GM18951 (cell line): ENCODE data around the gene ZDHHC17.

Experiments
- POLR2A ChIP-seq: IDR thresholded peaks from 4 replicates; pipeline ENCODE4 v1.6.1; 2011; ENCODE audit warnings: mild to moderate bottlenecking; ENCODE audit not compliant: insufficient read length, insufficient read depth; ENCODE audit errors: extremely low read depth
- in situ Hi-C: fragments of 300-500 bp; cut with MboI; formaldehyde crosslinking; loops from one replicate; pipeline ENCODE4 v1.12.0; 2022; ENCODE audit warnings: low sequenced_read_pairs, mixed read lengths, inconsistent platforms; ENCODE audit not compliant: unreplicated experiment

The ZDHHC17 gene

DNA sequence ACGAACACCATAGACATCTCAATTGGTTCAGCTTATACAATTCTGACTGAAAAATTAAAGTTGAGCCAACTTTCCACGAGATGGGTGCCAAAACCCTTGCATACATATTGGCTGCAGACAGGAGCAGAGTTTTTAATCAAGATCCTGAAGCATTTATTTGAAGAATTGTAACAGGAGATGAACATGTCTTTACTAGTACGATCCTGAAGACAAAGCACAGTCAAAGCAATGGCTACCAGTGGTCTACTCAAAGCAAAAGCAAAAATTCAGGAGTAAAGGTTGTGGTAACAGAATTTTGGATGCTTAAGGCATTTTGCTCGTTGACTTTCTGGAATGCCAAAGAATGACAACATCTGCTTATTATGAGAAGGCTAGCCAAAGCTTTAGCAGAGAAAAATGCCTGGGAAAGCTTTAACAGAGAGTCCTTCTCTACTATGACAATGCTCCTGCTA is 20.7 kb downstream of the ZDHHC17 start:
- in situ Hi-C loops: loop anchor here (5.0 kb wide), 1 partner anchor 157 kb away; no protein-coding TSS in a partner anchor

DNA sequence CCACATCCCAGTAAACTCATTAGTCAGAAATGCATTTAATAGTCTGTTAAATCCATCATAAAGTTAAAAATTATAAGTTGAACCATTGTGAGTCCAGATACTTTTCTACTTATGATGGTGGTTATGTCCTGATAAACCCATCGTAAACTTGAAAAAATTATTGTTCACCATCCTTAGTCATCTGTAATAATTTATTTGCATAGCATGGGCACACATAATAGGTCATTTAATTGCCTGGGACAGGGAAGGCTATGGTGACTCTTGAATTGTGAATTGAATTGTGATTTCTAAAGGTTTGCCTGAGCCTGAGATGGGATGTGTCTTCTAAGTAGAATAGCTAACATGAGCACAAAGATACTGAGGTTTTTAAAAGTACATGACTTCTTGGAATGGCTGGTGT is 21.5 kb downstream of the ZDHHC17 start:
- no peak for TF ChIP-seq POLR2A
- in situ Hi-C loops: loop anchor here (5.0 kb wide), 1 partner anchor 158 kb away; no protein-coding TSS in a partner anchor

More for the DNA sequence above, 20.7 kb downstream of the ZDHHC17 start:
- TF ChIP-seq POLR2A: no peak

DNA sequence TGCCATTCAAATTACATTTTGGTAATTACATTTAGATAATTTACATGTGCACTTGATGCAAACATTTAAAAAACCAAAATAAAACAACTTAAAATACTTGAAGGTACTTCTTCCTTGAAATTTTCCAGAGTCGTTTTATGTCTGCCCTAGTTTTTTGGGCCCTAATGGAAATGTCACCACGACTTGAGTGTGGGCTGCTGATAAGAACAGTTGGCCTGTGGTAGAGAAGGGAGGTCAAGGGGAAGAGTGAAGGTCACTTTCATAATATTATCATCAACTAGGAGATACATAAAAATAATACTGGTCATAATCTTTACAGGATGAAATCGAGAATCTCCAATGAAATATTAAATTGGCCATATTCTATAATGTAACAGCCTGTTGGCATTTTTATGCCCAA is 23.1 kb downstream of the ZDHHC17 start:
- in situ Hi-C loops: loop anchor here (5.0 kb wide), 1 partner anchor 160 kb away; no protein-coding TSS in a partner anchor
- no peak for TF ChIP-seq POLR2A

DNA sequence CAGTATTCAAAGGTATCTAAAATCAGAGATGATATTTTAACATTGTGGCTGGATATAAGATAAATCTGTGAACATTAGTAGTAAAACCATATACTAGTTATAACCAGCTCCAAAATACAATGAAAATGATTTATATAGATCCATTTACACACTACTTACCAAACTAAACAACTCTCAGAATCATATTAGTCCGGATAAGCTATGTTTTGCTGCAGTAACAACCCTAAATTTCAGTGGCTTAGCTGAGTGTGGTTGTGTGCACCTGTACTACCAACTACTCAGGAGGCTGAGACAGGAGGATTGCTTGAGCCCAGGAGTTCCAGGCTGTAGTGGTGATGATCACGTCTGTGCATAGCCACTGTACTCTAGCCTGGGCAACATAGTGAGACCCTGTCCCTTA is 23.8 kb downstream of the ZDHHC17 start:
- in situ Hi-C loops: loop anchor here (5.0 kb wide), 1 partner anchor 160 kb away; no protein-coding TSS in a partner anchor
- no peak for TF ChIP-seq POLR2A

DNA sequence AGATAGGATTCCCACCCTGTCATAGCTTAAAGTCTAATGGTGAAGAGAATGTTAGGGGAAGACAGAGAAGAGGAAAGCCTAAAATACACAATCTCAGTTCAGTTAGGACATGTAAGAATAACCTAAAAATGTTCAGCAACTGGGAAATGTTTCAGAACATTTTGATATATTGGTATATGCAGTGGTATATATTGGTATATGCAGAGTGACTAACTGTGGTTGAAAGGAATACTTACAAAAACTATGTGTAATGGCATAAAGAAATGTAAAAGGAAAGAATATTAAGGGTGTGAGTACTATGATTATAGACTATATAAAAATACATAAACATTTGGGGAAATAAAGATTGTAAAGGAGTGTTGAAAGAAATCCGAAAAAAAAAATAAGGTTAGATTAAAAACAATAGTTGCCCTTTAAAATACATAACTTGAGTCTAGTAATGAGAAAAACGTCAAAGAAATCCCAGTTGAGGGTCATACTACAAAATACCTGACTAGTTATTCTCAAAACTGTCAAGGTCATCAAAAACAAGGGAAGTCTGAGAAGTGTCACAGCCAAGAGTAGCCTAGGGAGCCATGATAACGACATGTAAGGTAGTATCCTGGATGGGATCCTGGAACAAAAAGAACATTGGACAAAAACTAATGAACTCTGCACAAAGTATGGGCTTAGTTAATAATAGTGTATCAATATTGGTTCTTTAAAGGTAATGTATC is 25.6 kb downstream of the ZDHHC17 start:
- TF ChIP-seq POLR2A: no peak
- in situ Hi-C loops: loop anchor here (5.0 kb wide), 1 partner anchor 162 kb away; no protein-coding TSS in a partner anchor

DNA sequence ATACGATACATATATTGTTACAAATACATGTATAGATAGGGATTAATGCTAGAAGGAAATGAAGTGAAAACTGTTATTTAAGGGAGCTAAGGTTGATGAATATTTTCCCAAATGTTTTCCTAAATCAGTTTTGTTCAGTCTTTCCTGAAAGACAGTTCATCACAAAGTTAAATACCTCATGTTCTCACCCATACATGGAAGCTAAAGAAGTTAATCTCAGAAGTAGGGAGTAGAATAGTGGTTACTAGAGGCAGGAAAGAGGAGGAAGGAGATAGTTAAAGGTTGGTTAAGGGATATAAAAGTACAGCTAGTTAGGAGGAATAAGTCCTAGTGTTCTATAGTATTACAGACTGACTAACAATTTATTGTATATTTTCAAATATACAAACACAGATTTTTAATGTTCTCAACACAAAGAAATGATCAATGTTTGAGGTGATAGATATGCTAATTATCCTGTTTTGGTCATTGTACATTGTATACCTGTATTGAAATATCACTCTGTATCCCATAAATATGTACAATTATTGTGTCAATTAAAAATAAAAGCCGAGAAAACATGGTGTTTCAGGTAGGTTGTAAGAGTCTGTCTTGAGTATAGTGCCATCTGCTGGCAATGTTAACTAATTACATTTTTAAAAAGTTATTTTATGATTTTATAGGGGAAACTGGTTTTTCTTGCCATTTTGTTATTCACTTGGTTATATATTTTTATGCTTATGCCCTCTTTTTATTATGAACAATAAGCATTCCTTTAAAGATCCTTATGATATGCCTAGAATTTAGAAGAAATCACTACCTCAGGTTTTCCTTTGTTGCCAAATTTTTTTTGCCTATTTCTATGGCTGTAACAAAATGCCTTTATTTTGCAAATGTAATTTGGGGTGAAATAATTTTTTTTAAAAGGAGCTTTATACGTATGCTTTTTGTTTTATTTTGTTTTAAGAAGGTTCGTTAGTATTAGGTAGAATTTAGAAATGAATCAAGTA is 26.9 kb downstream of the ZDHHC17 start:
- no peak for TF ChIP-seq POLR2A
- in situ Hi-C loops: no loop called here

DNA sequence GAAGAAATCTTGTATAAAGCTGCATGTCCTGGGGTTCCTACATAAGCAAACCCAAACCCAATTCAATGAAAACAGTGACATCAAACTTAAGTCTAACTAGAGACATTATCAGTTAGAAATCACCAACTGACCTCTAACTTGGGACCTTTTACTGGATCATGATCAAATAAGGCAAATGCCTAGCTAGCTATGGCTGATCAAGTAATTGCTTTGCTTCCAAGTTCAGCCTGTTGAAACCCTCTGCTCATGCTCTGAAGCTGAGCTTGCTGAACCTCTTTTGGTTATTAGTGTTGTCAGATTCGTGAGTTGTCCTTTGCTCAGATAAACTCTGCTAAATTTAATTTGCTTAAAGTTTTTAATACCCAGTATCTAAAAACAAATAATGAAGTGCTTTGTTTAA is 28.9 kb downstream of the ZDHHC17 start:
- in situ Hi-C loops: no loop called here
- TF ChIP-seq POLR2A: no peak

DNA sequence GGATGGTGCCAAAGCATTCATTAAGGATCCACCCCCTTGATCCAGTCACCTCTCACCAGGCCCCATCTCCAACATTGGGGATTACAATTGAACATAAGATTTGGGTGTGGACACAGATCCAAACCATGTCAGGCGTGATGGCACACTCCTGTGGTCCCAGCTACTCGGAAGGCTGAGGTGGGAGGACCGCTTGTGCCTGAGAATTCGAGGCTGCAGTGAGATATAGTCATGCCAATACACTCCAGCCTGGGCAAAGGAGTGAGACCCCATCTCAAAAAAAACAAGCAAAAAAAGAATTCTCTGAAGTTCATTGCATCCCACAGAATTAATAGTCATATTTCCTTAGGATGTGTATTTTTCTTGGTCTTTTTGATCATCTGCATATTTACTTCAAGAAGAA is 34.9 kb downstream of the ZDHHC17 start:
- in situ Hi-C loops: no loop called here
- no peak for TF ChIP-seq POLR2A

DNA sequence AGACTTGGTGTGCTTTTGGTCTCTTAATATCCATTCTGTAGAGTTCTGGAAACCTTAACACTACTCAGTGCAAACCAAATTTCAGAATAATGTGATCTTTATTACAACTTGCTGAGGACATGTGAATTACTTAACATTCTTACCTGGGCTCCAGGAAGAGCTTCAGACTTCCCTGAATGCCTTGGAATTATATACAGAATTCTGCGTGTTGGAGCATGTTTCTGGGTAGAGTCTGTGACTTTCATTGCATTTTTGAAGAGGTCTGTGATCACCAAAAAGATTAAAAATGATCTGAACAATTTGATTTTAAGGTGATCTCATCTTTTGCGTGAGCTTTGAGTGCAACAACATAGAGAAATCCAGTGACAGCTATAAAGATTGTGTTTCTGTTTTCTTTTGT is 35.4 kb downstream of the ZDHHC17 start:
- TF ChIP-seq POLR2A: no peak
- in situ Hi-C loops: no loop called here

DNA sequence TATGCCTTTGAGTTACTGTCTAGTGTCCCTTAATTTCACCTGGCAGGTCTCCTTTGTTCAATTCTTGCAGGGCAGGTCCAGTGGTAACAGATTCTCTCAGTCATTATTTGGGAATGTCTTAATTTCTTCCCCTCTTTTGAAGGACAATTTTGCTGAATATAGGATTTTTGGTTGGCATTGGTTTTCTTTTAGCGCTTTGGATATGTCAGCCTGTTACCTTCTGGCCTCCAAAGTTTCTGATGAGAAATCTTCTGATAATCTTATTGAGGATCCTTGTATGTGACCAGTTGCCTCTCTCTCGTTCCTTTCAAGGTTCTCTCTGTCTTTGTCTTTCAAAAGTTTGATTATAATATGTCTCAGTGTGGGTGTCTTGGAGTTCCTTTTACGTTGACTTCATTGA is 38.1 kb downstream of the ZDHHC17 start:
- in situ Hi-C loops: no loop called here
- no peak for TF ChIP-seq POLR2A

DNA sequence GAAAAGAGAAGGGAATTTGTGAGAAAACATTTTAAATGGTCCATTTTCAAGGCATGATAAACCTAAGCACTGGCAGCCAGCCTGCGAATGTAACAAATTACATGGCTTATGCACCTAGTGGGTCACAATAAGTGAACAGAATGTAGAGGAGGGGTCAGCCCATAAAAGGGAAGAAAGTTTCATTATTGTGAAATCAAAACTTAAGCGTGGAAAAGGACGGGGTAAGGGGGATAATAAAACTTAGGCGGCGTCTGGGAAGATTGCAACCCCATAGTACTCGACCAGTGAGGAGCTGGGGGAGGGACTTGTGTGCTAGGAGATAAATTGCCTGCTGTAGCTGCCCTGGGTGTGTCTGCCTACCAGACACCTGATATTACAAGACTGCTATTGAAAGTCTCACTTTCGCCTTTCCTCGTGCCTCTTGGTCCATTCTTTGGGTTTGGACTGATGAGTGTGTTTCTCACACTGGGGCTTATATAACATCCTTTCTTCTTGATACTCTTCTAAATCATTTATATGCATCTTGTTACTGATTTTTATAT is 40.6 kb downstream of the ZDHHC17 start:
- in situ Hi-C loops: no loop called here
- no peak for TF ChIP-seq POLR2A

DNA sequence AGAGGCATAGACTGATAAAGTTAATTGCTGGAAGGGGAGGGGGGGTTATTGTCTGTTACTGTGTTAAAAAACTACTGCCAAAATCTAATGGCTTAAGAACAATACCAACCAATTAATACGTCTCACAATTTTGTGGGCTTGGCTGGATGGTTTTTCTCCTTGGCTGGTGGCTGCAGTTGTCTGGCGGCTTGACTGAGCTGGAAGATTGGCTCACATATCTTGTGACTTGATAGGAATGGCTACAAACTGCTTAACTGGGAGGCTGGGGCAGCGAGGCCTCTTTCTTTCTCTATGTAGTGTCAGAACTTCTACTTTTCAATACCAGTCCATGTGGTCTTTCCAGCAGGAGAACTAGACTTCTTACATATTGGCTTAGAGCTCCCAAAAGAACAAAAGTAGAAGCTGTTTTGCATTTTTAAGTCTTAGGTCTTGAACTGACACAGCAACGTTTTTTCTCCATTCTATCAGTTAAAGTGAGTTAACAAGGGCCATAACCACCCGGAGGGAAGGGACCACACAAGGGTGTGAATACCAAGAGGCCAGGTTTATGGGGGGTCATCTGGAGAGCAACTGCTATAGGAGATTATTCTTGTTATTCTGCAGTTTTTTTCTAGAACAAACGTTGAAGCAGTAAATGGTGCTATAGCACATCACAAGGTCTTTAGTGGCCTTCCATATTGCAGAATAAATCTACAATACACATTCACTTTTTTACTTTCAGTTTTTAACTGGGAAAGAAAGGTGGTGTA is 46.9 kb downstream of the ZDHHC17 start:
- in situ Hi-C loops: no loop called here
- no peak for TF ChIP-seq POLR2A

DNA sequence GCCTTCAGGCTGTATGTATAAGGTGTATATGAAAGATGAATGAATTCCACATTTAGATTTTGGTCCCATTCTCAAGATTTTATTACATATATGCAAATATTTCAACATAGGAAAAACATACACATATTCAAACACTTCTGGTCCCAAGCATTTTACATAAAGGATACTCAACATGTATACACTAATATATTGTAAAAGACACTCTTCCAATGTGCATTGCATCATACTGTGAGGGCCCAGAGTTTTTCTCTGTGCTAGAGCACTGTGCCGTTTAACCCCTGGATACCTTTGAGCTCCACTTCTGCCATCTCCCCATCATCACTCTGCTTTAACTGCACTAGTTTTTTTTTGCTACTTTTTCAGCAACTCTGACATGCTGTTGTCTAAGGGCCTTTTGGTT is 48.1 kb downstream of the ZDHHC17 start:
- no peak for TF ChIP-seq POLR2A
- in situ Hi-C loops: no loop called here

DNA sequence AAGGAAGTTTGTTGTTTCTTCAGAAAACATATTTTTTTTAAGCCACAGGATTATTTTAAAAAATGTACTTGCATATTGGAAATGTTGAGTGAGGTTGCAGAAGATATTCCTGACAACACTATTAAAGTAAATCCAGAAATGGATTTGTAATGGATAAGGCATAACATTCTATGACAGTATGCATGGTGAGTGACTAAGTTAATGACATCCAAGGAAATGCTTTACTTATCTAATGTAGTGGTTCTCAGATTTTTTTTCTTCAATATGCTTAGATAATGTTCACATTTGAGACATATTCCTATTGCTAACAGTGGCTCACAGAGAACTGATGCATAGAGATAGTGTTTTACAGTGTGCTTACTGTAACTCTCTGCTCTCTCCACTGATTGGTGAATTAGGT is 49.4 kb downstream of the ZDHHC17 start:
- in situ Hi-C loops: no loop called here
- no peak for TF ChIP-seq POLR2A
